Liver (tissue), 9 donors: ENCODE data around the gene PEX7. TPM values are rescaled to one million over a fixed set of nuclear protein-coding genes. Genes with fewer than 3 reads are reported as not detected.

Source experiments
- DNase-seq: peaks from one replicate; pipeline ENCODE4 v3.0.0-alpha.2; 2017; ENCODE audit warnings: low spot score
- H3K27ac ChIP-seq, 2 donors: one replicate each; pipeline ENCODE4 v1.7.0; 2013; ENCODE audit warnings: inconsistent platforms in 2 of 2, low read length in 2 of 2, control low read depth in 1 of 2, low read depth in 1 of 2, mild to moderate bottlenecking in 1 of 2
- H3K27me3 ChIP-seq, 4 donors: one replicate each; pipeline versions ENCODE4 v1.6.1 to v1.7.0; 2013; ENCODE audit warnings: low read length in 3 of 4, inconsistent platforms in 1 of 4, mild to moderate bottlenecking in 1 of 4, moderate library complexity in 1 of 4; ENCODE audit not compliant: control insufficient read depth in 4 of 4, insufficient read depth in 4 of 4
- H3K36me3 ChIP-seq, 4 donors: one replicate each; pipeline versions ENCODE4 v1.6.1 to v1.7.0; 2013; ENCODE audit warnings: low read length in 3 of 4, mild to moderate bottlenecking in 3 of 4, low read depth in 1 of 4, moderate library complexity in 1 of 4; ENCODE audit not compliant: control insufficient read depth in 4 of 4, insufficient read depth in 3 of 4
- H3K4me1 ChIP-seq, 4 donors: one replicate each; pipeline versions ENCODE4 v1.6.1 to v1.7.0; 2013; ENCODE audit warnings: low read length in 3 of 4, mild to moderate bottlenecking in 3 of 4, moderate library complexity in 1 of 4; ENCODE audit not compliant: control insufficient read depth in 4 of 4, insufficient read depth in 4 of 4
- H3K4me3 ChIP-seq, 3 donors: one replicate each; pipeline versions ENCODE4 v1.6.1 to v1.7.0; 2013; ENCODE audit warnings: low read length in 3 of 3, control low read depth in 1 of 3, low read depth in 1 of 3, mild to moderate bottlenecking in 1 of 3
- H3K9ac ChIP-seq, 2 donors: one replicate each; pipeline ENCODE4 v1.7.0; 2013; ENCODE audit warnings: low read length in 2 of 2, mild to moderate bottlenecking in 2 of 2, moderate library complexity in 2 of 2, control low read depth in 1 of 2, low read depth in 1 of 2
- H3K9me3 ChIP-seq, 4 donors: one replicate each; pipeline versions ENCODE4 v1.6.1 to v1.7.0; 2013; ENCODE audit warnings: low read length in 3 of 4; ENCODE audit not compliant: control insufficient read depth in 4 of 4
- FOXA1 ChIP-seq: IDR thresholded peaks from 2 replicates; pipeline ENCODE4 v1.6.1; 2016; ENCODE audit warnings: antibody characterized with exemption
- FOXA2 ChIP-seq: IDR thresholded peaks from 2 replicates; pipeline ENCODE4 v1.6.1; 2016; ENCODE audit warnings: antibody characterized with exemption
- GABPA ChIP-seq, 2 donors: IDR thresholded peaks in 1 of 2; conservative IDR thresholded peaks in 1 of 2; 2 replicates each; pipeline ENCODE4 v1.6.1; 2016; ENCODE audit warnings: antibody characterized with exemption in 2 of 2, mild to moderate bottlenecking in 1 of 2, moderate library complexity in 1 of 2
- HNF4A ChIP-seq, 2 donors: conservative IDR thresholded peaks; 2 replicates each; pipeline ENCODE4 v1.6.1; 2016; ENCODE audit warnings: antibody characterized with exemption in 2 of 2, mild to moderate bottlenecking in 2 of 2
- HNF4G ChIP-seq: IDR thresholded peaks from 2 replicates; pipeline ENCODE4 v1.6.1; 2016; ENCODE audit warnings: antibody characterized with exemption
- JUND ChIP-seq, 2 donors: IDR thresholded peaks; 2 replicates each; pipeline ENCODE4 v1.6.1; 2016; ENCODE audit warnings: antibody characterized with exemption in 2 of 2
- NR2F2 ChIP-seq: IDR thresholded peaks from 2 replicates; pipeline ENCODE4 v1.6.1; 2016; ENCODE audit warnings: antibody characterized with exemption
- RAD21 ChIP-seq, 2 donors: IDR thresholded peaks; 2 replicates each; pipeline ENCODE4 v1.6.1; 2016; ENCODE audit warnings: antibody characterized with exemption in 2 of 2, mild to moderate bottlenecking in 2 of 2
- REST ChIP-seq: IDR thresholded peaks from 2 replicates; pipeline ENCODE4 v1.6.1; 2016; ENCODE audit warnings: antibody characterized with exemption, mild to moderate bottlenecking
- RXRA ChIP-seq, 2 donors: IDR thresholded peaks; 2 replicates each; pipeline ENCODE4 v1.6.1; 2017 to 2018; ENCODE audit warnings: antibody characterized with exemption in 2 of 2, mild to moderate bottlenecking in 1 of 2
- SP1 ChIP-seq: IDR thresholded peaks from 2 replicates; pipeline ENCODE4 v1.6.1; 2018; ENCODE audit warnings: antibody characterized with exemption, mild to moderate bottlenecking
- YY1 ChIP-seq: IDR thresholded peaks from 2 replicates; pipeline ENCODE4 v1.6.1; 2016; ENCODE audit warnings: antibody characterized with exemption, mild to moderate bottlenecking
- ZBTB33 ChIP-seq: IDR thresholded peaks from 2 replicates; pipeline ENCODE4 v1.6.1; 2016; ENCODE audit warnings: antibody characterized with exemption
- WGBS: extraction: QIAGEN DNeasy Blood & Tissue Kit; methylation state at CpG from one replicate; pipeline ENCODE4 v1.1.7; 2013; 5-methylcytosine and 5-hydroxymethylcytosine counted together
- polyA plus RNA-seq, 2 donors: library from polyadenylated mRNA; stranded (reverse) in 1 of 2; unstranded in 1 of 2; fragments of 200-250 nt in 1 of 2; fragments of >200 nt in 1 of 2; fragmentation: Nextera tagmentation in 1 of 2; extraction: Ambion mirVana in 1 of 2; gene quantifications; one replicate each; pipeline versions ENCODE4 v1.2.1 to v1.2.3, GENCODE V29; 2013 to 2015
- total RNA-seq, 2 donors: library from RNA; depleted of rRNA; stranded (reverse); fragments of >200 nt; gene quantifications; one replicate each; pipeline ENCODE4 v1.2.3, GENCODE V29; 2014
- TF ChIP-seq, protein P1 (sequence below): IDR thresholded peaks from 2 replicates; pipeline ENCODE4 v1.6.1; 2016; ENCODE audit warnings: antibody characterized with exemption
- TF ChIP-seq, protein P2 (sequence below): IDR thresholded peaks from 2 replicates; pipeline ENCODE4 v1.6.1; 2016; ENCODE audit warnings: antibody characterized with exemption
- TF ChIP-seq, protein P3 (sequence below): fragments of 150-350 bp; IDR thresholded peaks from 2 replicates; pipeline ENCODE4 v1.5.1; 2017; ENCODE audit warnings: improper control_type of control experiment, low read depth, low read length; ENCODE audit not compliant: missing input control
- donor health status: healthy.
- donor health status: healthy.
- donor health status: healthy.
- donor health status: healthy.
- donor health status: healthy.

The PEX7 gene
- total and polyA plus RNA-seq, 4 donors, result 5.2 to 7.5 (median 6.2) TPM

DNA sequence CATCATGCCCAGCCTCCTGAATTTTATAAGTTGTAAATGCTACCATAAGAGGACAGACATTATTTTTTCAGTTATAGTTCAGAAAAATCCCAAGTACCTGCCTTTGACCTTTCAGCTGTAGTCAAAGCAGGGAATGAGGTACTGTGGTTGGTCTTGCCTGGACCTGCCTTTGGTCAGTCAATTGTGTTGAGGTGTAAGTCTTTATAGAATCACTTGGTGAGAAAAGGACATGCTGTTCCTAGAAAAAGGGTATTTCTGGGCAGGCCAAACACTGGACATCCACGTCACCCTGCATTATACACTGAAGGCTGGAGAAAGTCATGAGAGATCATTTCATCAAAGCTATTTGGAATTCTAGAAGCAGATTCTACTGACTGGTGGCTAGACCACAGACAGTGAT, 40.3 kb downstream of the PEX7 start:
- H3K27me3 ChIP-seq, result no peaks in the 10 kb centered on the region
- H3K9me3 ChIP-seq, result no peaks in the 10 kb centered on the region
- H3K27ac ChIP-seq, result no peak overlapping the region
- H3K9ac ChIP-seq, result no peak overlapping the region
- 97% methylated on average over 1 of the region's 1 CpG for WGBS
- H3K4me3 ChIP-seq, result no peak overlapping the region
- H3K36me3 ChIP-seq, result peaks cover 0 to 2% (median 0%) of the 10 kb centered on the region in 4 donors
- H3K4me1 ChIP-seq, result no peaks in the 10 kb centered on the region
- no peak for DNase-seq
- TF ChIP-seq, protein P1, sequence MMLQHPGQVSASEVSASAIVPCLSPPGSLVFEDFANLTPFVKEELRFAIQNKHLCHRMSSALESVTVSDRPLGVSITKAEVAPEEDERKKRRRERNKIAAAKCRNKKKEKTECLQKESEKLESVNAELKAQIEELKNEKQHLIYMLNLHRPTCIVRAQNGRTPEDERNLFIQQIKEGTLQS, result no peak
- TF ChIP-seq, protein P2, sequence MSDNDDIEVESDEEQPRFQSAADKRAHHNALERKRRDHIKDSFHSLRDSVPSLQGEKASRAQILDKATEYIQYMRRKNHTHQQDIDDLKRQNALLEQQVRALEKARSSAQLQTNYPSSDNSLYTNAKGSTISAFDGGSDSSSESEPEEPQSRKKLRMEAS, result no peak
- TF ChIP-seq RAD21 (IDR thresholded peaks at IDR 0.05) (no peak), JUND (IDR thresholded peaks at IDR 0.05) (no peak), RXRA (IDR thresholded peaks at IDR 0.05) (no peak), FOXA1 (no peak), HNF4G (no peak), HNF4A (conservative IDR thresholded peaks at IDR 0.05) (no peak), GABPA (IDR thresholded peaks at IDR 0.05 in 1 of 2, conservative IDR thresholded peaks at IDR 0.05 in 1 of 2) (no peak), YY1 (no peak), REST (no peak), FOXA2 (no peak), SP1 (no peak)
- TF ChIP-seq, protein P3, sequence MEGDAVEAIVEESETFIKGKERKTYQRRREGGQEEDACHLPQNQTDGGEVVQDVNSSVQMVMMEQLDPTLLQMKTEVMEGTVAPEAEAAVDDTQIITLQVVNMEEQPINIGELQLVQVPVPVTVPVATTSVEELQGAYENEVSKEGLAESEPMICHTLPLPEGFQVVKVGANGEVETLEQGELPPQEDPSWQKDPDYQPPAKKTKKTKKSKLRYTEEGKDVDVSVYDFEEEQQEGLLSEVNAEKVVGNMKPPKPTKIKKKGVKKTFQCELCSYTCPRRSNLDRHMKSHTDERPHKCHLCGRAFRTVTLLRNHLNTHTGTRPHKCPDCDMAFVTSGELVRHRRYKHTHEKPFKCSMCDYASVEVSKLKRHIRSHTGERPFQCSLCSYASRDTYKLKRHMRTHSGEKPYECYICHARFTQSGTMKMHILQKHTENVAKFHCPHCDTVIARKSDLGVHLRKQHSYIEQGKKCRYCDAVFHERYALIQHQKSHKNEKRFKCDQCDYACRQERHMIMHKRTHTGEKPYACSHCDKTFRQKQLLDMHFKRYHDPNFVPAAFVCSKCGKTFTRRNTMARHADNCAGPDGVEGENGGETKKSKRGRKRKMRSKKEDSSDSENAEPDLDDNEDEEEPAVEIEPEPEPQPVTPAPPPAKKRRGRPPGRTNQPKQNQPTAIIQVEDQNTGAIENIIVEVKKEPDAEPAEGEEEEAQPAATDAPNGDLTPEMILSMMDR, result no peak

GRCh38 chr6:136863752-136864151, 41.4 kb downstream of the PEX7 start:
- TF ChIP-seq NR2F2, result no peak
- TF ChIP-seq, protein P3, result no peak
- TF ChIP-seq, protein P2, result no peak
- no peak for TF ChIP-seq REST
- no peak for TF ChIP-seq FOXA2
- TF ChIP-seq, protein P1, result no peak
- TF ChIP-seq SP1, result no peak
- TF ChIP-seq HNF4G, result no peak
- TF ChIP-seq RAD21 (IDR thresholded peaks at IDR 0.05), result no peak
- TF ChIP-seq ZBTB33, result no peak
- no peak for TF ChIP-seq YY1
- H3K4me1 ChIP-seq, result no peaks in the 10 kb centered on the region
- H3K36me3 ChIP-seq, result peaks cover 0 to 2% (median 0%) of the 10 kb centered on the region in 4 donors
- H3K9ac ChIP-seq, result no peak overlapping the region
- no peak for DNase-seq
- H3K9me3 ChIP-seq, result no peaks in the 10 kb centered on the region
- H3K4me3 ChIP-seq, result no peak overlapping the region
- H3K27me3 ChIP-seq, result no peaks in the 10 kb centered on the region
- 88% methylated on average over 5 of the region's 5 CpGs for WGBS
- H3K27ac ChIP-seq, result no peak overlapping the region
